ENCODE data around the gene CCL28.

CCL28 gene

GRCh38 chr5:43389679-43390329 is 22.4 kb downstream of the CCL28 start:
- H3K27ac ChIP-seq: no peak overlapping the region
- peak; percentile 76 for TF ChIP-seq CTCF (IDR thresholded peaks at IDR 0.05; ENCODE audit: low read depth, low read length)
- DNase-seq: peak; percentile 36
- no peak overlapping the region for H3K4me3 ChIP-seq (ENCODE audit: low read depth, low read length)
- peaks cover 66% of the 10 kb centered on the region for H3K27me3 ChIP-seq (ENCODE audit: insufficient read depth, low read depth, severe bottlenecking)
- H3K36me3 ChIP-seq: no peaks in the 10 kb centered on the region
- H3K9me3 ChIP-seq (ENCODE audit: severe bottlenecking): no peaks in the 10 kb centered on the region

DNA sequence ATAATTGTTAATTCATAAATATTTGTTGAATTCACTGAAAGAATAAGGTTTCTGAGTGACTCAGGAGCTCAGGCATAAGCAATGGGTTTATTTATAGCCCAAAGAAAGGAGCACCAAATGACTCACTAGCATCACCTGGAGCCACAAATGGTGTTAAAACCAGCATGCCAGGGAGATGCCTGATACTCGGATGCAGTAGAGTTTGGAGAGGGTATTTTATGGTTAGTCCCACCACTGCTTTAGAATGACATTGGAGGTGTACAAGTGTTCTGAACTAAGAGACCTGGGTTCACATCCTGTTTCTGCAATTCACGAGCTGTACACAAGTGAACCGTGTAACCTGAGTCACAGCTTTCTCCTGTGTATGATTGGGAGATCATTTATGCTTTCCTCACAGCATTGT is 25.2 kb downstream of the CCL28 start:
- DNase-seq: no peak
- TF ChIP-seq CTCF (IDR thresholded peaks at IDR 0.05; ENCODE audit: low read depth, low read length): no peak
- Histone ChIP-seq H3K27me3 (ENCODE audit: insufficient read depth, low read depth, severe bottlenecking) (peaks cover 78% of the 10 kb centered on the region), H3K9me3 (ENCODE audit: severe bottlenecking) (no peaks in the 10 kb centered on the region), H3K27ac (no peak overlapping the region), H3K36me3 (no peaks in the 10 kb centered on the region), H3K4me3 (ENCODE audit: low read depth, low read length) (no peak overlapping the region)

GRCh38 chr5:43376496-43377140 is 35.6 kb downstream of the CCL28 start:
- no peak for DNase-seq
- no peak overlapping the region for H3K4me3 ChIP-seq (ENCODE audit: low read depth, low read length)
- peaks cover 35% of the 10 kb centered on the region for H3K27me3 ChIP-seq (ENCODE audit: insufficient read depth, low read depth, severe bottlenecking)
- H3K27ac ChIP-seq: no peak overlapping the region
- H3K9me3 ChIP-seq (ENCODE audit: severe bottlenecking): peaks cover 3% of the 10 kb centered on the region
- TF ChIP-seq CTCF (IDR thresholded peaks at IDR 0.05; ENCODE audit: low read depth, low read length): no peak
- no peaks in the 10 kb centered on the region for H3K36me3 ChIP-seq

GRCh38 chr5:43371821-43372220 is 40.4 kb downstream of the CCL28 start:
- DNase-seq: no peak
- no peak overlapping the region for H3K27ac ChIP-seq
- no peaks in the 10 kb centered on the region for H3K36me3 ChIP-seq
- H3K4me3 ChIP-seq (ENCODE audit: low read depth, low read length): no peak overlapping the region
- peaks cover 7% of the 10 kb centered on the region for H3K9me3 ChIP-seq (ENCODE audit: severe bottlenecking)
- TF ChIP-seq CTCF (IDR thresholded peaks at IDR 0.05; ENCODE audit: low read depth, low read length): no peak
- H3K27me3 ChIP-seq (ENCODE audit: insufficient read depth, low read depth, severe bottlenecking): peaks cover 49% of the 10 kb centered on the region

DNA sequence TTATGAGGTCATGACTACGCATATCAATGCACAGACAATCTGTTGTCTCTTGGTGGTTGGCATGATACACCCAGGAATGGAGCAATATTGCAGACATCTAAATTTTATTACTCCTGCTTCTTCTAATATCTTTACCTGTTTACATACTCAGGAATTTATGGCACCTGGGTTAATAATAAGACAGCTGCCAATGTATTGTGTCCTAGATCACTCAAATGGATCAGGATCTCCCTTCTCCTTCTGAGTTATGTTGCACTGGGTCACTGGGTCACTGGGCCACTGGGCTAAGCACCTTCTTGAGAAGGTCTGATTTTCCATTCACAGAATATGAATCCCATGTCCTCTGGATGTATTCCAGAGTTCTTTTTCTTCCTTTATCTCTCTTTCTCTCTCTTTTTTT is 41.8 kb downstream of the CCL28 start:
- TF ChIP-seq CTCF (IDR thresholded peaks at IDR 0.05; ENCODE audit: low read depth, low read length): no peak

More for the DNA sequence above, 41.8 kb downstream of the CCL28 start:
- H3K36me3 ChIP-seq: no peaks in the 10 kb centered on the region
- H3K9me3 ChIP-seq (ENCODE audit: severe bottlenecking): peaks cover 4% of the 10 kb centered on the region
- peaks cover 55% of the 10 kb centered on the region for H3K27me3 ChIP-seq (ENCODE audit: insufficient read depth, low read depth, severe bottlenecking)
- no peak for DNase-seq
- no peak overlapping the region for H3K27ac ChIP-seq
- H3K4me3 ChIP-seq (ENCODE audit: low read depth, low read length): no peak overlapping the region
